IMR-90 (cell line): ENCODE data around the gene TPGS2. TPM values are rescaled to one million over a fixed set of nuclear protein-coding genes. Genes with fewer than 3 reads are reported as not detected.
A peak's percentile ranks its signal among the peaks of the same experiment; 100 is the strongest.

Source experiments
- ATAC-seq: fragments of 200-7000 bp; cut with Tn5 transposase; 2 replicates; pipeline ENCODE4 v1.9.1; 2020; ENCODE audit warnings: low read depth, mild to moderate bottlenecking, moderate library complexity
- BruUV-seq: library from RNA; stranded (reverse); fragments of 400-500 nt; replicated peaks from 2 replicates; lab custom pipeline; 2021; lab: Mats Ljungman, UMichigan
- CTCF ChIA-PET: fragments of 300-600 bp; formaldehyde crosslinking; extraction: SDS; loops from one replicate; lab custom pipeline; 2021; ENCODE audit warnings: antibody characterized with exemption; lab: Yijun Ruan, JAX
- POLR2A ChIA-PET: fragments of 300-600 bp; sonication (Branson Sonifier 250); formaldehyde crosslinking; loops from one replicate; lab custom pipeline; 2022; ENCODE audit warnings: antibody characterized with exemption; ENCODE audit not compliant: unreplicated experiment; lab: Charles Lee
- DNase-seq: peaks from one replicate; pipeline ENCODE4 v3.0.0; 2013
- H2AFZ ChIP-seq: replicated peaks from 2 replicates; pipeline ENCODE3; 2013; ENCODE audit warnings: low read length, mild to moderate bottlenecking; ENCODE audit not compliant: poor library complexity
- H2AK5ac ChIP-seq: 2 replicates; pipeline ENCODE4 v1.6.1; 2013; ENCODE audit warnings: low read depth, low read length, inconsistent platforms
- H2AK9ac ChIP-seq: replicated peaks from 2 replicates; pipeline ENCODE3; 2013; ENCODE audit warnings: mild to moderate bottlenecking, low read depth, low read length, moderate library complexity; ENCODE audit not compliant: poor library complexity
- H2BK120ac ChIP-seq: 2 replicates; pipeline ENCODE4 v1.6.1; 2013; ENCODE audit warnings: low read depth, low read length, inconsistent platforms
- H2BK15ac ChIP-seq: 3 replicates; pipeline ENCODE4 v1.6.1; 2013; ENCODE audit warnings: low read depth, low read length, inconsistent platforms
- H2BK20ac ChIP-seq: 2 replicates; pipeline ENCODE4 v1.6.1; 2013; ENCODE audit warnings: low read depth, mild to moderate bottlenecking, inconsistent platforms, low read length, moderate library complexity
- H2BK5ac ChIP-seq: 2 replicates; pipeline ENCODE4 v1.6.1; 2013; ENCODE audit warnings: mild to moderate bottlenecking, low read depth, low read length, inconsistent platforms; ENCODE audit not compliant: poor library complexity, severe bottlenecking
- H3K14ac ChIP-seq: replicated peaks from 2 replicates; pipeline ENCODE4 v1.6.1; 2013; ENCODE audit warnings: low read depth, low read length, inconsistent platforms
- H3K18ac ChIP-seq: 2 replicates; pipeline ENCODE4 v1.6.1; 2013; ENCODE audit warnings: low read depth, low read length, control low read depth
- H3K23ac ChIP-seq: 2 replicates; pipeline ENCODE4 v1.6.1; 2013; ENCODE audit warnings: low read depth, low read length, inconsistent platforms
- H3K27ac ChIP-seq: 2 replicates; pipeline ENCODE4 v1.5.1; 2013; ENCODE audit warnings: mild to moderate bottlenecking, control low read depth, low read length; ENCODE audit not compliant: insufficient read depth
- H3K27me3 ChIP-seq: 2 replicates; pipeline ENCODE4 v1.6.1; 2013; ENCODE audit warnings: low read length; ENCODE audit not compliant: control insufficient read depth, insufficient read depth
- H3K36me3 ChIP-seq: 2 replicates; pipeline ENCODE4 v1.6.1; 2013; ENCODE audit warnings: low read length, mixed read lengths; ENCODE audit not compliant: control insufficient read depth, insufficient read depth
- H3K4ac ChIP-seq: 2 replicates; pipeline ENCODE4 v1.6.1; 2013; ENCODE audit warnings: low read depth, low read length, inconsistent platforms
- H3K4me1 ChIP-seq: 2 replicates; pipeline ENCODE4 v1.6.1; 2013; ENCODE audit warnings: low read length, mixed read lengths; ENCODE audit not compliant: control insufficient read depth, insufficient read depth
- H3K4me2 ChIP-seq: 2 replicates; pipeline ENCODE4 v1.6.1; 2013; ENCODE audit warnings: low read depth, mild to moderate bottlenecking, control low read depth, low read length, moderate library complexity
- H3K4me3 ChIP-seq: 2 replicates; pipeline ENCODE4 v1.5.1; 2013; ENCODE audit warnings: low read depth, mild to moderate bottlenecking, control low read depth, low read length, moderate library complexity; ENCODE audit not compliant: insufficient read depth
- H3K56ac ChIP-seq: 2 replicates; pipeline ENCODE4 v1.6.1; 2013; ENCODE audit warnings: low read length, inconsistent platforms; ENCODE audit not compliant: insufficient read depth; ENCODE audit errors: extremely low read depth
- H3K79me1 ChIP-seq, 2 experiments: 2 replicates each; pipeline ENCODE4 v1.6.1; 2013; ENCODE audit warnings: low read length in 2 of 2, inconsistent platforms in 1 of 2, low read depth in 1 of 2
- H3K9ac ChIP-seq: 2 replicates; pipeline ENCODE4 v1.6.1; 2013; ENCODE audit warnings: low read depth, low read length, control low read depth
- H3K9me1 ChIP-seq: 2 replicates; pipeline ENCODE4 v1.6.1; 2013; ENCODE audit warnings: low read length, inconsistent platforms; ENCODE audit not compliant: insufficient read depth
- H3K9me3 ChIP-seq: 2 replicates; pipeline ENCODE4 v1.6.1; 2013; ENCODE audit warnings: low read length; ENCODE audit not compliant: control insufficient read depth, insufficient read depth
- H4K20me1 ChIP-seq: 2 replicates; pipeline ENCODE4 v1.6.1; 2013; ENCODE audit warnings: low read length, inconsistent platforms; ENCODE audit not compliant: insufficient read depth
- H4K5ac ChIP-seq: 2 replicates; pipeline ENCODE4 v1.6.1; 2013; ENCODE audit warnings: mild to moderate bottlenecking, low read depth, low read length, control low read depth
- H4K8ac ChIP-seq, 2 experiments: 2 replicates each; pipeline ENCODE4 v1.6.1; 2013; ENCODE audit warnings: low read depth in 2 of 2, low read length in 2 of 2, control low read depth in 1 of 2, inconsistent platforms in 1 of 2
- H4K91ac ChIP-seq: 2 replicates; pipeline ENCODE4 v1.6.1; 2013; ENCODE audit warnings: low read depth, low read length, inconsistent platforms; ENCODE audit not compliant: insufficient read depth
- MAFK ChIP-seq: IDR thresholded peaks from 2 replicates; pipeline ENCODE4 v1.6.1; 2012; ENCODE audit warnings: low read depth, low read length, improper control_type of control experiment
- MAZ ChIP-seq: IDR thresholded peaks from 2 replicates; pipeline ENCODE4 v1.6.1; 2012; ENCODE audit warnings: low read depth, mild to moderate bottlenecking, low read length, improper control_type of control experiment, moderate library complexity, borderline replicate concordance
- NFE2L2 ChIP-seq: fragments of 150-350 bp; IDR thresholded peaks from 2 replicates; pipeline ENCODE4 v1.6.1; 2016; ENCODE audit warnings: low read depth, mild to moderate bottlenecking, low read length
- WGBS, 2 experiments: methylation state at CpG; one replicate each; pipeline versions ENCODE4 v1.1.5 to v1.1.7; 2013; ENCODE audit warnings: missing lambda C conversion rate in 2 of 2; ENCODE audit not compliant: insufficient read length in 1 of 2; ENCODE audit errors: extremely low coverage in 2 of 2; 5-methylcytosine and 5-hydroxymethylcytosine counted together
- dilution Hi-C: fragments of 300-500 bp; cut with HindIII; formaldehyde crosslinking; loops from one replicate; pipeline ENCODE4 v1.14.3; 2018; ENCODE audit warnings: low sequenced_read_pairs; ENCODE audit not compliant: unreplicated experiment
- in situ Hi-C: fragments of 300-500 bp; cut with MboI; formaldehyde crosslinking; loops from 3 replicates; pipeline ENCODE4 v1.14.3; 2019; ENCODE audit warnings: low sequenced_read_pairs, inconsistent platforms, mixed read lengths
- intact Hi-C: fragments of 100-400 bp; cut with micrococcal nuclease; formaldehyde crosslinking; loops from 2 replicates; pipeline ENCODE4 v1.10.0; 2022
- polyA plus RNA-seq, 3 experiments: library from polyadenylated mRNA; depleted of rRNA; stranded (reverse); fragments of >200 nt; gene quantifications; 2 replicates each; pipeline ENCODE4 v1.2.3, GENCODE V29; 2012; ENCODE audit warnings: low replicate concordance in 1 of 3
- total RNA-seq: library from RNA; depleted of rRNA; stranded (reverse); fragments of >200 nt; gene quantifications from 2 replicates; pipeline ENCODE4 v1.2.3, GENCODE V29; 2012

TPGS2 gene
- total and polyA plus RNA-seq, 2 of the 4 experiments (the other 2 are of a cell fraction), result 201 to 294 TPM

DNA sequence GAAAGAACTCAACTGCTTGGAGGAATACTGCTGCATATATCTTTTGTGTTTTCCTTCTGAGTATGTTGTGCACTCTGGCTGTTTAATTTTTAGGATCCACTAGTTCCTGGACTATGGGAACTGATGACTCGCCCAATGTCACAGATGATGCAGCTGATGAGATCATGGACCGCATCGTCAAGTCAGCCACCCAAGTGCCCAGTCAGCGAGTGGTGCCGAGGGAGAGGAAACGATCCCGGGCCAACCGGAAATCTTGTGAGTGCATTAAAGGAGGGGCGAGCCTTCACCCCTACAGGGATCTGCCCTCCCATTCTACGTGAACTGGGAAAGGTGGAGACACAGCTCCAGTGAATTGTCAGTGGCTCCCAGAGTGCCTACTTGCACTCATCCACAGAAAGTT, 59.6 kb downstream of the TPGS2 start:
- Histone ChIP-seq H4K8ac (no peak overlapping the region), H2BK5ac (no peak overlapping the region), H2AFZ (no peak overlapping the region), H3K4ac (no peak overlapping the region), H4K5ac (no peak overlapping the region), H2AK5ac (no peak overlapping the region), H3K4me2 (no peak overlapping the region), H3K27ac (no peak overlapping the region), H3K4me1 (peaks cover 14% of the 10 kb centered on the region), H3K18ac (no peak overlapping the region), H2BK15ac (no peak overlapping the region), H3K36me3 (0 out of 2 replicates have a peak, but pooled peaks cover 2% of the 10 kb centered on the region), H3K9me3 (no peaks in the 10 kb centered on the region), H4K20me1 (no peaks in the 10 kb centered on the region), H3K9me1 (peaks cover 17% of the 10 kb centered on the region), H3K23ac (no peak overlapping the region), H3K27me3 (no peaks in the 10 kb centered on the region), H3K79me1 (no peaks in the 10 kb centered on the region), H2BK20ac (no peak overlapping the region), H3K14ac (0 out of 2 replicates have a peak overlapping the region, but pooled peaks have one; percentile 14), H3K9ac (no peak overlapping the region), H4K91ac (no peak overlapping the region), H2AK9ac (no peak overlapping the region), H3K56ac (no peak overlapping the region), H3K4me3 (no peak overlapping the region), H2BK120ac (no peak overlapping the region)
- peak; percentile 59 for DNase-seq
- 100% methylated on average over 1 of the region's 10 CpGs; no CpG with 5 or more reads in 1 of the 2 experiments for WGBS, 2 experiments
- dilution Hi-C loops (no loop called here), intact Hi-C loops (no loop called here), in situ Hi-C loops (no loop called here)
- TF ChIP-seq NFE2L2 (no peak), MAZ (no peak), MAFK (peak; percentile 39; the same call in 1 of the 2 replicates)
- POLR2A ChIA-PET, result no interaction called here
- no peak for ATAC-seq
- BruUV-seq, result no TSS peak
- CTCF ChIA-PET, result no interaction called here
